Stimulated activated naive CD8-positive, alpha-beta T cell treated with anti-CD3 and anti-CD28 coated beads, Interleukin-15, Interleukin-2, amounts not matched to agents 100 ng/mL and 50 ng/mL, for 24 hours (primary cell): Measurements from ENCODE around the gene SGTA.
"Not testable (repeated sequence)": the region's sequence is repeated elsewhere in the genome, so short reads cannot be mapped to it uniquely, and the experiment has no call there.

ENCODE experiments used
- H3K27ac Mint-ChIP-seq: one replicate; pipeline ENCODE4 v1.8.0; 2021; ENCODE audit warnings: mild to moderate bottlenecking, mixed read lengths
- H3K27me3 Mint-ChIP-seq: one replicate; pipeline ENCODE4 v1.8.0; 2021; ENCODE audit warnings: mixed read lengths
- H3K36me3 Mint-ChIP-seq: one replicate; pipeline ENCODE4 v1.8.0; 2021; ENCODE audit warnings: low read depth, mixed read lengths
- H3K4me1 Mint-ChIP-seq: one replicate; pipeline ENCODE4 v1.8.0; 2021; ENCODE audit warnings: low read depth, mixed read lengths
- H3K4me3 Mint-ChIP-seq: one replicate; pipeline ENCODE4 v1.8.0; 2021; ENCODE audit warnings: mild to moderate bottlenecking, mixed read lengths
- H3K9me3 Mint-ChIP-seq: one replicate; pipeline ENCODE4 v1.8.0; 2021; ENCODE audit warnings: mixed read lengths

The SGTA gene

DNA sequence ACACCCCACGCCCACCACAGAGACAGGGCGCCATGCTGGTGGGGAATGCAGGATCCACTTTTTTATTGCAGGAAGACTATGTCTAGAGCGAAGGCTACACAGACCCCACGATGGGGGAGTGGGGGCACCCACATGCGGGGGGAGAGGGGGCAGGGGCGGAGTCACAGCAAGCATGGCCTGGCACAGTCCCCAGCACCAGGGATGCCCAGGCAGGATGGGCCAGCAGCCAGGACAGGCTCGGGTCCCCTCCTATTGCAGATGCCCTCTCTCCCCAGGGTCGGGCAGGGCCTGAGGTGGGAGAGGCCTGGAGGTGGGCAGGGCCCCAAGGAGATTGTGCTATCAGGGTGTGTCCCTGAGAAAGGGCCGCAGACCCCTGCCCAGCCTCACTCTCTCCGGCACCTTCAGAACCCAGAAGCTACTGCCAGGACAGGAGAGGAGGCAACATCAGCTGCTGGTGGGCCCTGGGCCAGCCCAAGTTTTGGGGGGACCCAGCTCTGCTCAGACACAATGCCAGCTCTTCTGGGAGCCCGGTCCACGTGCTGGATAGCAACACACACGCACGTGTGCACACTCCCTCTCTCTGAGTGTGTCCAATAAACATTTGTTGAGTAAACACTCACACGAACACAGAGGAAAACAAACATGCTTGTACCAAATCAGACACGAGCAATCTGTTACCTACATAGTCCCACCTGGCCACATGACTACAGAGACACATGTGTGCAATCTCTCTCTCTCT lies 68.4 kb downstream of the SGTA start:
- no peaks in the 10 kb centered on the region for H3K36me3 Mint-ChIP-seq
- H3K4me3 Mint-ChIP-seq, result no peak overlapping the region
- peaks cover 11% of the 10 kb centered on the region for H3K4me1 Mint-ChIP-seq
- H3K27me3 Mint-ChIP-seq, result peaks cover 2% of the 10 kb centered on the region
- H3K9me3 Mint-ChIP-seq, result peaks cover 9% of the 10 kb centered on the region
- no peak overlapping the region for H3K27ac Mint-ChIP-seq

DNA sequence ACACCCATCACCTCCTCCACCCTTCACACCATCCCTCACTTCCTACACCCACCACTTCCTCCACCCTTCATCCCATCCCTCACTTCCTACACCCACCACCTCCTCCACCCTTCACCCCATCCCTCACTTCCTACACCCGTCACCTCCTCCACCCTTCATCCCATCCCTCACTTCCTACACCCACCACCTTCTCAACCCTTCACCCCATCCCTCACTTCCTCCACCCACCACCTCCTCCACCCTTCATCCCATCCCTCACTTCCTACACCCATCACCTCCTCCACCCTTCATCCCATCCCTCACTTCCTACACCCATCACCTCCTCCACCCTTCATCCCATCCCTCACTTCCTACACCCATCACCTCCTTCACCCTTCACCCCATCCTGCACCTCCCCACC lies 69.0 kb downstream of the SGTA start:
- H3K36me3 Mint-ChIP-seq, H3K27me3 Mint-ChIP-seq, H3K4me1 Mint-ChIP-seq, H3K27ac Mint-ChIP-seq, H3K9me3 Mint-ChIP-seq, H3K4me3 Mint-ChIP-seq: not testable (repeated sequence)

DNA sequence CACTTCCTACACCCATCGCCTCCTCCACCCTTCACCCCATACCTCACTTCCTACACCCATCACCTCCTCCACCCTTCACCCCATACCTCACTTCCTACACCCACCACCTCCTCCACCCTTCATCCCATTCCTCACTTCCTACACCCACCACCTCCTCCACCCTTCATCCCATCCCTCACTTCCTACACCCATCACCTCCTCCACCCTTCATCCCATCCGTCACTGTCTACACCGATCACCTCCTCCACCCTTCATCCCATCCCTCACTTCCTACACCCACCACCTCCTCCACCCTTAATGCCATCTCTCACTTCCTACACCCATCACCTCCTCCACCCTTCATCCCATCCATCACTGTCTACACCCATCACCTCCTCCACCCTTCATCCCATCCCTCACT lies 69.9 kb downstream of the SGTA start:
- not testable (repeated sequence) for H3K4me3 Mint-ChIP-seq, H3K27ac Mint-ChIP-seq, H3K9me3 Mint-ChIP-seq, H3K4me1 Mint-ChIP-seq, H3K27me3 Mint-ChIP-seq, H3K36me3 Mint-ChIP-seq

DNA sequence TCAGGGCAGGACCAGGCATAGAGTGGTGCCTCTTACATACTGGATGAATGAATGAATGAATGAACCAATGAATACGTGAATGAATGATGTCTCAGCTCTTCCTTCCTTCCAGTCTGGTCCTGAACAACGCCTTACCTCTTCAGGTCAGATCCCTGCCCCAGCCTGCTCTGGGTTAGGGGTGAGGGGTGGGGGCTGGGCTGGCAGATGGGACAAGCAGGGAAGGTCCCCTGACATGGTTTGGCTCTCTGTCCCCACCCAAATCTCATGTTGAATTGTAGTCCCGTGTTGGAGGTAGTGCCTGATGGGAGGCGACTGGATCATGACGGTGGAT lies 71.2 kb downstream of the SGTA start:
- no peak overlapping the region for H3K27ac Mint-ChIP-seq
- H3K36me3 Mint-ChIP-seq, result no peaks in the 10 kb centered on the region
- H3K27me3 Mint-ChIP-seq, result no peaks in the 10 kb centered on the region
- H3K4me3 Mint-ChIP-seq, result no peak overlapping the region
- peaks cover 9% of the 10 kb centered on the region for H3K9me3 Mint-ChIP-seq
- peaks cover 10% of the 10 kb centered on the region for H3K4me1 Mint-ChIP-seq

DNA sequence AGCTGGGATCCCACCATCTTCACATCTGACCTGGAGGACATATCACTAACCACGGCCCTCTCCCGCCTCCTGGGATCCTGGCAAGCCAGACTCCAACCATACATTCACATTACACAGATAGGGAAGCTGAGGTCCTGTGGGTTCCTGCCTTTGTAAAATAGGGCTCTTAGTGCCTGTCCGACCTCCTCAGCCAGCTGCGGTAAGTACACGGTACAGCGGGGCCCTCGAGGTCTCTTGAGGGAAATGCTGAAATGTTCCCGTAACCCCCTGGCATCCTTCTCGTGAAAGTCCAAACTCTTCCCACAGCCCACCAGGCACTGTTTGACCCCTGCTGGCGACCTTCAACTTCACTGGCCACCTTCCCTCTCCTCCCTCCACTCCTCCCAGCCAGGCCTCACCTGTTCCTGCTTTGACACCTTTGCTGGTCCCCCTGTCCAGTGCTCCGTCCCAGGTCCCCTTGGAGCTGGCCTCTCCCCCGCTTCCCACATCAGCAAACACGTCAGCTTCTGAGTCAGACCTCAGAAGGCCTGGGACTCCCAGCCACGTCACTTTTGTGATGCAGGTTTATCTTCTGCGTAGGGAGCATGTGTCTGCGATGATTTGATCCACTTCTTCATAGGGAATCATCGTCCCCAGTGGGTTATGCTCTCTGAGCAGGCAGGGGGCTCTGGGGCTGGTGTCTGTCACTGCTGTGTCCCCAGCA lies 71.8 kb downstream of the SGTA start:
- H3K4me1 Mint-ChIP-seq, result peaks cover 10% of the 10 kb centered on the region
- H3K27ac Mint-ChIP-seq, result no peak overlapping the region
- H3K36me3 Mint-ChIP-seq, result no peaks in the 10 kb centered on the region
- H3K9me3 Mint-ChIP-seq, result peaks cover 9% of the 10 kb centered on the region
- no peak overlapping the region for H3K4me3 Mint-ChIP-seq
- no peaks in the 10 kb centered on the region for H3K27me3 Mint-ChIP-seq

DNA sequence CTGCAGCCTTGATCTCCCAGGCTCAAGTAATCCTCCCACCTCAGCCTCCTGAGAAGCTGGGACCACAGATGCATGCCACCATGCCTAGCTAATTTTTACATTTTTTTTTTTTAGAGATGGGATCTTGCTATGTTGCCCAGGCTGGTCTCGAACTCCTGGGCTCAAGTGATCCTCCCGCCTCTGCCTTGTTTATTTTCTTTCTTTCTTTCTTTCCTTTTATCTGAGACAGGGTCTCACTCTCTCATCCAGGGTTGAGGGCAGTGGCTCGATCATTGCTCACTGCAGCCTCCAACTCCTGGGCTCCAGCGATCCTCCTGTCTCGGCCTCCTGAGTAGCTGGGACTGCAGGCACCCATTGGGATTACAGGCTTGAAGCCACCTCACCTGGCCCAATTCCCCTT lies 76.8 kb downstream of the SGTA start:
- Mint-ChIP-seq H3K4me3 (no peak overlapping the region), H3K4me1 (peaks cover 6% of the 10 kb centered on the region), H3K27ac (no peak overlapping the region), H3K36me3 (no peaks in the 10 kb centered on the region), H3K27me3 (no peaks in the 10 kb centered on the region), H3K9me3 (no peaks in the 10 kb centered on the region)
